OCI-LY1 (cell line): ENCODE results near the gene NR3C1.

Experiments used
- H2AFZ ChIP-seq: fragments of 200-600 bp; sonication (generic), shearing (Covaris generic); 2 replicates; pipeline ENCODE4 v1.6.0; 2014; ENCODE audit warnings: antibody characterized with exemption, mild to moderate bottlenecking, low read length
- H3F3A ChIP-seq: fragments of 200-600 bp; sonication (generic), shearing (Covaris generic); 2 replicates; pipeline ENCODE4 v1.6.0; 2014; ENCODE audit warnings: mild to moderate bottlenecking, antibody characterized with exemption, low read length, moderate library complexity; ENCODE audit not compliant: insufficient read depth
- H3K27ac ChIP-seq: fragments of 200-600 bp; sonication (generic); 2 replicates; pipeline ENCODE4 v1.5.1; 2014; ENCODE audit warnings: low read length, mixed run types, mild to moderate bottlenecking, low read depth; ENCODE audit not compliant: poor library complexity, severe bottlenecking
- H3K27me3 ChIP-seq: fragments of 200-600 bp; sonication (generic); 2 replicates; pipeline ENCODE4 v1.6.0; 2014; ENCODE audit warnings: antibody characterized with exemption, mild to moderate bottlenecking, low read length, moderate library complexity; ENCODE audit not compliant: insufficient read depth
- H3K36me3 ChIP-seq: fragments of 200-600 bp; sonication (generic); 2 replicates; pipeline ENCODE4 v1.6.1; 2014; ENCODE audit warnings: mild to moderate bottlenecking, antibody characterized with exemption, low read length, moderate library complexity, mixed read lengths; ENCODE audit not compliant: insufficient read depth
- H3K4me1 ChIP-seq: fragments of 200-600 bp; sonication (generic); 2 replicates; pipeline ENCODE4 v1.5.1; 2014; ENCODE audit warnings: mild to moderate bottlenecking, low read length, moderate library complexity; ENCODE audit not compliant: insufficient read depth, severe bottlenecking
- H3K4me2 ChIP-seq: fragments of 200-600 bp; sonication (generic), shearing (Covaris generic); 2 replicates; pipeline ENCODE4 v1.6.1; 2014; ENCODE audit warnings: low read length
- H3K4me3 ChIP-seq: fragments of 200-600 bp; sonication (generic); 2 replicates; pipeline ENCODE4 v1.5.1; 2014; ENCODE audit warnings: low read length, low read depth, mild to moderate bottlenecking, mixed read lengths; ENCODE audit not compliant: poor library complexity, severe bottlenecking
- H3K79me2 ChIP-seq: fragments of 200-600 bp; shearing (Covaris generic); 2 replicates; pipeline ENCODE4 v1.6.1; 2016; ENCODE audit warnings: mixed run types, low read length, mixed read lengths; ENCODE audit not compliant: insufficient read depth
- H3K9ac ChIP-seq: fragments of 200-600 bp; sonication (generic), shearing (Covaris generic); 2 replicates; pipeline ENCODE4 v1.6.1; 2014; ENCODE audit warnings: mild to moderate bottlenecking, low read length, mixed read lengths
- H3K9me2 ChIP-seq: fragments of 200-600 bp; sonication (generic), shearing (Covaris generic); 2 replicates; pipeline ENCODE4 v1.6.1; 2014; ENCODE audit warnings: low read depth, mild to moderate bottlenecking, low read length, mixed read lengths
- H3K9me3 ChIP-seq: fragments of 200-600 bp; shearing (Covaris generic); 2 replicates; pipeline ENCODE4 v1.6.1; 2014; ENCODE audit warnings: low read length, mixed read lengths
- H4K20me1 ChIP-seq: fragments of 200-600 bp; sonication (generic), shearing (Covaris generic); 2 replicates; pipeline ENCODE4 v1.6.0; 2016; ENCODE audit warnings: mild to moderate bottlenecking, low read length; ENCODE audit not compliant: insufficient read depth
- CTCF ChIP-seq: fragments of 200-600 bp; sonication (generic), shearing (Covaris generic); IDR thresholded peaks from 2 replicates; pipeline ENCODE4 v1.5.1; 2017; ENCODE audit warnings: mild to moderate bottlenecking, antibody characterized with exemption, low read length, moderate library complexity, mixed read lengths
- EZH2 ChIP-seq: fragments of 200-600 bp; sonication (generic), shearing (Covaris generic); IDR thresholded peaks from 2 replicates; pipeline ENCODE4 v1.8.0; 2017; ENCODE audit warnings: borderline replicate concordance, mixed run types, mild to moderate bottlenecking, antibody characterized with exemption, low read length, moderate library complexity, mixed read lengths

NR3C1 gene

DNA sequence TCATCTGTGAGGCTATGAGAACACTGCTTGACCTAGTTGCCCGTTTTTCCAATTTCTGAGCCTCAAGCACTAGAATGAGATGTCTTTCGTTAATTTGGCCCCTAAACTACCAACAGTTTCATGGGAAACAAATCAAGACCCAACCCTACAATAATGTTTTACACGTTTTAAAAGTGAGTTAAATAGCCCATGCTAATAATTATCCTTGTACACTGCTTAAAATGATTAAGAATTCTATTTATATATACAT, 2.3 kb upstream of the NR3C1 start:
- Histone ChIP-seq H3K9ac (peak overlapping the region; percentile 82), H4K20me1 (no peaks in the 10 kb centered on the region)

GRCh38 chr5:143405063-143405848, 1.8 kb upstream of the NR3C1 start:
- Histone ChIP-seq H3K27ac (peak overlapping the region; percentile 97), H4K20me1 (no peaks in the 10 kb centered on the region), H3K4me3 (peak overlapping the region; percentile 83), H3K9me3 (no peaks in the 10 kb centered on the region), H3K4me1 (peaks cover 32% of the 10 kb centered on the region), H3K9me2 (no peaks in the 10 kb centered on the region), H3F3A (no peaks in the 10 kb centered on the region; the same call in 1 of the 2 replicates), H3K36me3 (peaks cover 20% of the 10 kb centered on the region), H2AFZ (peak overlapping the region; percentile 9; the same call in 1 of the 2 replicates), H3K4me2 (peak overlapping the region; percentile 83), H3K79me2 (peaks cover 29% of the 10 kb centered on the region), H3K9ac (peak overlapping the region; percentile 82), H3K27me3 (no peaks in the 10 kb centered on the region)
- TF ChIP-seq CTCF (peak; percentile 43; the same call in 1 of the 2 replicates), EZH2 (no peak)

More for the DNA sequence above, 2.3 kb upstream of the NR3C1 start:
- H3K4me3 ChIP-seq: peak overlapping the region; percentile 83
- H3F3A ChIP-seq: no peaks in the 10 kb centered on the region; the same call in 1 of the 2 replicates
- H3K9me2 ChIP-seq: no peaks in the 10 kb centered on the region
- H3K4me2 ChIP-seq: peak overlapping the region; percentile 83
- H3K79me2 ChIP-seq: peaks cover 24% of the 10 kb centered on the region
- H3K4me1 ChIP-seq: peaks cover 32% of the 10 kb centered on the region
- peaks cover 15% of the 10 kb centered on the region; the same call in 1 of the 2 replicates for H3K36me3 ChIP-seq
- H3K27me3 ChIP-seq: no peaks in the 10 kb centered on the region
- H3K27ac ChIP-seq: peak overlapping the region; percentile 97
- no peak for TF ChIP-seq CTCF
- no peak for TF ChIP-seq EZH2
- H2AFZ ChIP-seq: peak overlapping the region; percentile 9; the same call in 1 of the 2 replicates
- no peaks in the 10 kb centered on the region for H3K9me3 ChIP-seq

- peak overlapping the region; percentile 97 for H3K27ac ChIP-seq
These were observed 1.1 kb upstream of the NR3C1 start for GRCh38 chr5:143404416-143405062.

More at GRCh38 chr5:143404416-143405062, 1.1 kb upstream of the NR3C1 start:
- no peaks in the 10 kb centered on the region for H3K27me3 ChIP-seq
- H3K36me3 ChIP-seq: peaks cover 27% of the 10 kb centered on the region
- no peak overlapping the region for H2AFZ ChIP-seq
- peak overlapping the region; percentile 83 for H3K4me2 ChIP-seq
- peaks cover 39% of the 10 kb centered on the region for H3K4me1 ChIP-seq
- peaks cover 36% of the 10 kb centered on the region for H3K79me2 ChIP-seq
- H3K9ac ChIP-seq: peak overlapping the region; percentile 97
- no peaks in the 10 kb centered on the region for H3K9me3 ChIP-seq
- no peaks in the 10 kb centered on the region for H3K9me2 ChIP-seq
- TF ChIP-seq CTCF (no peak), EZH2 (no peak)
- no peaks in the 10 kb centered on the region for H4K20me1 ChIP-seq
- peak overlapping the region; percentile 83 for H3K4me3 ChIP-seq
- no peaks in the 10 kb centered on the region; the same call in 1 of the 2 replicates for H3F3A ChIP-seq
